ENCODE results near the gene ATP10B.

DNA sequence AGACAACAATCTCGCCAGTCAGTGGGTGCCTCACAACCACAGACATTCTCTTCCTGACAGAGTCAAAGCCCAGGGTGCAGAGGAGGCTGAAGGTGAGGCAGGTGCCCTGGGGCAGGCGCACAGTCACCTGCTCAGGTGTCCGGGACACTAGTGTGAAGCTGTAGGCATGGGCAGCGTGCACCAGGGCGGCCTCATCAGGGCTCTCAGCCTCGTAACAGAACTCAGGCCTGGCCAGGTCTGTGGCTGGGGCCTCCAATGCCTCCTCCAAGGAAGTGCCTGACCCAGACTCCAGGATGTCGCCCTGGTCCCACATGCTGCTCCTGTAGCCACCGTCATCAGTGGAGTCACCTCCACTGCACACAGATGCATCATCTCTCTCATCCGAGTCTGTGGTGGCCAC is 231.6 kb downstream of the ATP10B start:
- TF ChIP-seq, protein P1, sequence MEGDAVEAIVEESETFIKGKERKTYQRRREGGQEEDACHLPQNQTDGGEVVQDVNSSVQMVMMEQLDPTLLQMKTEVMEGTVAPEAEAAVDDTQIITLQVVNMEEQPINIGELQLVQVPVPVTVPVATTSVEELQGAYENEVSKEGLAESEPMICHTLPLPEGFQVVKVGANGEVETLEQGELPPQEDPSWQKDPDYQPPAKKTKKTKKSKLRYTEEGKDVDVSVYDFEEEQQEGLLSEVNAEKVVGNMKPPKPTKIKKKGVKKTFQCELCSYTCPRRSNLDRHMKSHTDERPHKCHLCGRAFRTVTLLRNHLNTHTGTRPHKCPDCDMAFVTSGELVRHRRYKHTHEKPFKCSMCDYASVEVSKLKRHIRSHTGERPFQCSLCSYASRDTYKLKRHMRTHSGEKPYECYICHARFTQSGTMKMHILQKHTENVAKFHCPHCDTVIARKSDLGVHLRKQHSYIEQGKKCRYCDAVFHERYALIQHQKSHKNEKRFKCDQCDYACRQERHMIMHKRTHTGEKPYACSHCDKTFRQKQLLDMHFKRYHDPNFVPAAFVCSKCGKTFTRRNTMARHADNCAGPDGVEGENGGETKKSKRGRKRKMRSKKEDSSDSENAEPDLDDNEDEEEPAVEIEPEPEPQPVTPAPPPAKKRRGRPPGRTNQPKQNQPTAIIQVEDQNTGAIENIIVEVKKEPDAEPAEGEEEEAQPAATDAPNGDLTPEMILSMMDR (IDR thresholded peaks at IDR 0.05) = no peak
- TF ChIP-seq POLR2A (IDR thresholded peaks at IDR 0.05) = no peak
